DMS 273 (cell line): ENCODE measurements around the gene YEATS2.
"Not testable (repeated sequence)": the region's sequence is repeated elsewhere in the genome, so short reads cannot be mapped to it uniquely, and the experiment has no call there.

Experiments used
- DNase-seq: peaks from one replicate; lab custom pipeline; 2025; ENCODE audit not compliant: unreplicated experiment; lab: John Stamatoyannopoulos, UW

The YEATS2 gene

DNA sequence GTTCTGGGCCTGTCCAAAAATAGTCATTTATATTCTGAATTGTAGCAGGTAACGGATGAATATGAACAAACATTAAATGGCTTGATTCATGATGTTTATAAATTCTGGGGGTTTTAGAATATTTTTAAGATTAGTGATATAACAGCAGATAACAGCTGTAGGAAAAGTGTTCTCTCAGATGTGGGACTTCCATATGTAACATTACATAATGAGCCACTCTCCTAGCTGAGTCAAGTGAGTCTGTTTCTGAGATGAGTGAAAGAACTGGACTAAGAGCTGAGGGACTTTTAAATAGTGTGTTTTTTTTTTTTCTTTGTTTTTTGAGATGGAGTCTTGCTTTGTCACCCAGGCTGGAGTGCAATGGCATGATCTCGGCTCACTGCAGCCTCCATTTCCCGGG is 13.9 kb downstream of the YEATS2 start:
- no peak for DNase-seq

DNA sequence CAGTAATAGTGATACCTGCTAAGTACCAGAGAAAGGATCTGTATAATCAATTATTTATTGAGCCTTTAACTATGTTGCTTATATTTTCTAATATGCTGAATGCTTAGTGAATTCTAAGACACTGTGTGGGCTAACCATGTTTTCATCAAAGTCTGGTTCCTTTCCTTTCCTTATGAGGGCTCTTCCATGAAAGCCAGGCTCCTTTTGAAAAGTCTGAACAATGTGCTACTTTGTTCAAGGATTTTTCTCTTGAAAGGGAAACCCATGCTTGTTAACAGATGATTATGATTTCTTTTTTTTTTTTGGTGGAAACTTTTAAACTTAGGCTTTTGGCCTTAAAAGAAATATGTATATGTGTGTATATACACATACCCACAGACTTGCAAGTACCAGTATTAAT is 17.0 kb downstream of the YEATS2 start:
- DNase-seq, result no peak

- no peak for DNase-seq
Observed at GRCh38 chr3:183718012-183718411, 20.4 kb downstream of the YEATS2 start.

- no peak for DNase-seq
Observed at GRCh38 chr3:183725387-183725786, 27.8 kb downstream of the YEATS2 start.

DNA sequence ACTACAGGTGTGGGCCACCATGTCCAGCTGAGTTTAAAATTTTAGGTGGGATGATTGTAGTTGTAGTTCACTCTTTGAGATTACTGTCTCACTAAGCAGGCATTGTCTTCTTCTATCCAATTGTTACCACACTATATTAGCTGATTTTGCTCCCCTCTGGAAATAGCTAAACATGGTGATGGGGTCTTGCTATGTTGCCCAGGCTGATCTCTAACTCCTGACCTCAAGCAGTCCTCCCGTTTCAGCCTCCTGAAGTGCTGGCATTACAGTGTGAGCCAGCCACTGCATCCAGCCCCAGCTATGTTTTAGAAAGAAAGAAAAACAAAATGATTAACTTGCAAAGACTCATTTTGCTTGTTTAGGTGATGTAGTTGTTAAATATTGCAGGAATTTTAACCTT is 30.6 kb downstream of the YEATS2 start:
- DNase-seq, result no peak

DNA sequence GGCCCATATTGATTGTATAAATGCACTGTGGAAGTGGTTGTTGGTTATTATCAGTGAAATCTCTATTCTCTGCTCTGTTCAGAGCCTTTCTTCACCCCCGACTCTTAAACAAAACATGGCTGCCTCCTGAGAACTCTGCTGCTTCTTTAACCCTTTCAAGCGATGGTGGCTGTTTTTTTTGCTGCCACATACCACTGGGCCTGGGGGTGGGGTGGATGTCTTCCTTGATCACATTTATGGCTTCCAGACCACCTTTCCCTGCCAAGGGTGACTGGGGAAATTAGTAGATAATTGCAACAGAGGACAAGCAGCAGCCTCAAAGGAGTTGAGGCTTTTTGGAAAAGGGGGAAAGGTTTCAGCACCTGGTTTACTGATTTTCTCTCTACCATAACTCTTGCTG is 32.8 kb downstream of the YEATS2 start:
- DNase-seq, result no peak

- DNase-seq, result no peak
Observed at GRCh38 chr3:183731611-183732010, 34.0 kb downstream of the YEATS2 start.

DNA sequence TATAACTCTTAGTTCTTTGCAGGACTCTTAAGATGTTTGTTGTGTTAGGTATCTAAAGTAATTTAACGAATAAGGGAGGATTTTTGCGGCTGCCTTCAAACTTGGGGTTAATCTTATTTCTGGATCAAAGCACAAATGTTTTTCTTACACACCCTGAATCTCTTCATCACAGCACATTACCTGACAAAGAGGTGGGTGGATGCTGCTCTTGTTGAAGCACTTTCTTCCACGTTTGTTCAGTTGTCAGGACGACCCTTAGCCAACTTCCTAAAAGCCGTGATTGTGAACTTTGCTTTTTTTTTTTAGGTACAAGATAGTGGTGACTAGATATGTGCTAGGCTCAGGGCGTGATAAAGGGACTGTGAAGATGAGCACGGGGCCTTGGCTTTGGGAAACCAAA is 36.0 kb downstream of the YEATS2 start:
- no peak for DNase-seq

DNA sequence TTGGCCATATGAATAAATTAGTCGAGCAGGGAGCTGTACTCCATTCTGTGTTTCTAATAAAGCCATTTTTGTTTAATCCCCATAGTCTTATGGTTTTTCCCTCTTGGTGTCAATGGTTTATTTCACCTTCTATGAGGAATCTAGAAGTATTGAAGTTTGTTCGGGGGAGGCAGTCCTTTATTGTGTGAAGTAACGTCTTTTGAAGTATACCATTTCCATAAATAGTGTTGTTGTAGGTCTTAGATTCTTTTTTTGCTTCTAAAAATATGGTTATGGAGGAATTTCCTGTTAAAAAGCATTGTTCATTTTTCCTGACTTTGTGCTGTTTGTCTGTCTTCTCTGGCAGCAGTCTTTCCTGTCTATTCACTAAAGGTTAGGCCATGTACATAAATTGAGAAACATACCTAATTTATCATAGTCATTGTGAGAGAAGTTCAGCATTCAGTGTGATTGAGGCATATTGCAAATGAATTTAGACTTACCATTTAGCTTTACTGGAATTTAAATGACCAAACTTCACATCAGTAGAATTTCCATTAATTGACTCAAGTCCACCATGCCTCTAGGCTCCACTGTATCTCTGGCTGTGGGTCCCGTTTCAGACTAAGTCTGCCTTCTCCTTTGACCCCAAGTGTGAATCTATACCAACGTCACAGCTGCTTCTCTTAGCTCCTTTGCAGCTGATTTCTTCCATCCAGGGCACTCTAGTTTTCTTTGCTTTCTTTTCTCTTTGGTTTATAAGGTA is 37.3 kb downstream of the YEATS2 start:
- DNase-seq, result no peak

DNA sequence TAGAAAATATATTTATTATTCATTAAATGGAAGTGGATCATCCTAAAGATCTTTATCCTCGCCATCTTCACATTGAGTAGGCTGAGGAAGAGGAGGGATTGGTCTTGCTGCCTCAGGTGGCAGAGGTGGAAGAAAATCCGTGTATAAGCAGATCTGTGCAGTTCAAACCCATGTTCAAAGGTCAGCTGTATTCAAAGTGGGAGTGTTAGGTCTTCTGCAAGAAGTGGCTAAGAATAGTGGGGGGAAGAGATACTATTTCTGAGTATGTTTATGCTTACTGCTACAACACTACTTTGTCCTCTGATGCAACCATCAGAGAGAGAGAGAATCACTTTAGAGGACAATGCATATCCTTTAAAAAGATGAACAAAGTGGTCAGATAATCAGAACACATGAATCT is 39.5 kb downstream of the YEATS2 start:
- DNase-seq, result no peak

DNA sequence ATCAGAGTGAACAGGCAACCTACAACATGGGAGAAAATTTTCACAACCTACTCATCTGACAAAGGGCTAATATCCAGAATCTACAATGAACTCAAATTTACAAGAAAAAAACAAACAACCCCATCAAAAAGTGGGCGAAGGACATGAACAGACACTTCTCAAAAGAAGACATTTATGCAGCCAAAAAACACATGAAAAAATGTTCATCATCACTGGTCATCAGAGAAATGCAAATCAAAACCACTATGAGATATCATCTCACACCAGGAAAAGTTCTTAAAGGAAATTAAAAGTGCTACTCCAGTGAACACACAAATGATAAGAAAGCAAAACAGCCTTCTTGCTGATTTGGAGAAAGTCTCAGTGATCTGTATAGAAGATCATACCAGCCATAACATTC is 42.6 kb downstream of the YEATS2 start:
- not testable (repeated sequence) for DNase-seq

DNA sequence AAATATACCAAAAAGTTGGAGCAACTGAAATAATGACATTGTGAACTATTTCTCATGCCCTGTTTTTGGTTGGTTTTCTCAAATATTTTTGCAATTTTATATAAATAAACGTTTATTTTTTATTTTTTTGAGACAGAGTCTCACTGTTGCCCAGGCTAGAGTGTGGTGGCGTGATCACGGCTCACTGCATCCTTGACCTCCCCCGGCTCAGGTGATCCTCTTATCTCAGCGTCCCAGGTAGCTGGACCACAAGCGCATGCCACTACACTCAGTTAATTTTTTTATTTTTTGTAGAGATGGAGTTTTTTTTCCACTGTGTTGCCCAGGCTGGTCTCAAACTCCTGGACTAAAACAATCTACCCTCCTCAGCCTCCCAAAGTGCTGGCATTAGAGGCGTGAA is 45.6 kb downstream of the YEATS2 start:
- DNase-seq, result no peak

DNA sequence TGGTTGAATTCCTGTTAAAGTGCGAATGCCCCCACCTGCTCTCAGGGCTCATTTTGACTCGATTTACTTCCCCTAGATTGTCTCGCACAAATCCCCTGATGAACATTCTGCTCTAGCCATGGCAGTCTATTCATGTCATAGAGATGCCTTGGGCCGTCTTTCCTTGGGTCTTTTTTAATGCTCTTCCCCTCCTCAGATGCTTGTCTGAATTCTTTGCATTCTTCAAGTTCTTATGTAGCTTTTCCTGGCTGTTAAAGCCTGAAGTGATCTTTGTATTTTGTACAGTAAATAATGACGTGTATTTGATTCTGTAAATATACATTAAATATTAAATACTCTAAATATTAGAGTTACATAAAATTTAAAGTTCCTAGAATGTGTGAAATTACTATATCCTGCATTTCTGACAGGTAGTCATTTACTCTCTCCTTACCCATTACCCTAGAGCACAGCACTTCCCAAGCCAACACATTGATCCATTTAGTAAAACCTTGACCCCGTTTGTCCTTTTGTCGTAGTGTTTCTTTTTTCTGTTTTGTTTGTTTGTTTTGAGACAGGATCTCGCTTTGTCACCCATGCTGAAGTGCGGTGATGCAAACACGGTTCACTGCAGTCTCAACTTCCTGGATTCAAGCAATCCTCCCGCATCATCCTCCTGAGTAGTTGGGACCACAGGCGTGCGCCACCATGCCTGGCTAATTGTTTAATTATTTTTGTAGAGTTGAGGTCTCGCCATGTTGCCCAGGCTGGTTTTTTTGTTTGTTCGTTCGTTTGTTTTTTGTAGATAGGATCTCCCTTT is 47.9 kb downstream of the YEATS2 start:
- no peak for DNase-seq

- no peak for DNase-seq
Observed at GRCh38 chr3:183754052-183754451, 56.5 kb downstream of the YEATS2 start.

DNA sequence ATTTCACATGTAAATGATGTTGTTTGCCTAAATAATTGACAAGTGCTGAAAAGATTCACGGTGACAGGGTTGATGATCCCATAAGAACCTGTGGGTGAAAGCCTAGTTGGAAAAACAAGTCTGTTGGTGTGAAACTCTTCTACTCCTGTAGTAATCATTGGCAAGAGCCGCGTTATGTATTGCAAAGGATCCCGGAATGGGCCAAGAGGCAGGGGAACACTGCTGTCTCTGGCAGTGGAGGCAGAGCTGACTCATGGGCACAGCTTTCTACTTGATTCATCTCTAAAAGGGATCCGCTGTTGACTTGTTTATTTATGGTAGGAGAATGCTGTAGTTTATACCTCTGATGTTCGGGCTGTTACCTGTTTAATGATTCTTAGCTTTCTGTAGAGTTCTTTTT is 64.7 kb downstream of the YEATS2 start:
- DNase-seq, result no peak

GRCh38 chr3:183764847-183765731 is 67.5 kb downstream of the YEATS2 start:
- DNase-seq, result no peak

- DNase-seq, result no peak
Observed at GRCh38 chr3:183766107-183766506, 68.5 kb downstream of the YEATS2 start.

GRCh38 chr3:183766745-183767606 is 69.4 kb downstream of the YEATS2 start:
- peak; percentile 88 for DNase-seq

GRCh38 chr3:183768114-183768513 is 70.5 kb downstream of the YEATS2 start:
- DNase-seq, result no peak

- no peak for DNase-seq
Observed at GRCh38 chr3:183769453-183769852, 71.9 kb downstream of the YEATS2 start.

DNA sequence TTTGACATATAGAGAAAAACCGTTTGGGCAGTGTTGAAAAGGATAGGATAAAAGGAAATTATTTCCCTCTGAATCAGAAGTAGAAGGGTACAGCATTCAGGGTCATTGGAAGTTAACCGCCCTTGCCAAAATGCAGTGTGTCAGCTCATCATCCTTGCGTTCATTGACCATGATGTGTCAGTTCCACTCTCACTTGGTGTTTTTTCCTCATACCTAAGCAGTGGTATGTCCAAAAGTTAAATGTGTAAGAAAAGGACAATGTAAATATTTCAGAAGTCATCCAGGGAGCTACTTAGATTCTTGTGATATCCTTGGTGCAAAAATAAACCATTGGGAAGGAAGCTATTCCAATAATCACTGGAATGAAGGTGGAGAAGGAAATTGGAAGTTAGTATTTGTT is 77.0 kb downstream of the YEATS2 start:
- no peak for DNase-seq
